RWPE2 (cell line): ENCODE data around the gene CBLIF.
"Not testable (repeated sequence)": the region's sequence is repeated elsewhere in the genome, so short reads cannot be mapped to it uniquely, and the experiment has no call there.

Source experiments
- ATAC-seq: fragments of 200-7000 bp; cut with Tn5 transposase; 3 replicates; pipeline ENCODE4 v1.9.1; 2021; ENCODE audit warnings: low read depth
- DNase-seq: peaks from one replicate; pipeline ENCODE4 v3.0.0-alpha.2; 2020; ENCODE audit warnings: low spot score
- H3K27ac ChIP-seq: fragments of 450-650 bp; 2 replicates; pipeline ENCODE4 v1.5.1; 2017; ENCODE audit warnings: mild to moderate bottlenecking; ENCODE audit not compliant: poor library complexity, severe bottlenecking
- H3K27me3 ChIP-seq: fragments of 250-450 bp; sonication (Bioruptor Pico); 2 replicates; pipeline ENCODE4 v1.5.1; 2021; ENCODE audit warnings: mild to moderate bottlenecking, moderate library complexity; ENCODE audit not compliant: insufficient read depth, poor library complexity, severe bottlenecking
- H3K36me3 ChIP-seq: fragments of 250-450 bp; sonication (Bioruptor Pico); 2 replicates; pipeline ENCODE4 v1.5.1; 2020; ENCODE audit warnings: low read depth, mild to moderate bottlenecking, moderate library complexity
- H3K4me1 ChIP-seq: fragments of 250-450 bp; sonication (Bioruptor Pico); 2 replicates; pipeline ENCODE4 v1.5.1; 2021; ENCODE audit warnings: mild to moderate bottlenecking, moderate library complexity; ENCODE audit not compliant: insufficient read depth, poor library complexity, severe bottlenecking
- H3K4me3 ChIP-seq: fragments of 250-450 bp; sonication (Bioruptor Pico); 2 replicates; pipeline ENCODE4 v1.5.1; 2021; ENCODE audit warnings: mild to moderate bottlenecking, moderate library complexity; ENCODE audit not compliant: severe bottlenecking
- H3K9me3 ChIP-seq: fragments of 250-450 bp; sonication (Bioruptor Pico); 2 replicates; pipeline ENCODE4 v1.5.1; 2021; ENCODE audit warnings: mild to moderate bottlenecking, moderate library complexity; ENCODE audit not compliant: severe bottlenecking
- TF ChIP-seq, protein P1 (sequence below): fragments of 450-650 bp; IDR thresholded peaks from one replicate; pipeline ENCODE4 v1.5.1; 2017; ENCODE audit warnings: mild to moderate bottlenecking, moderate library complexity; ENCODE audit not compliant: poor library complexity, severe bottlenecking

CBLIF gene

GRCh38 chr11:59849129-59849528, 3.8 kb upstream of the CBLIF start:
- DNase-seq (no peak), ATAC-seq (no peak)
- H3K27ac ChIP-seq: no peak overlapping the region
- H3K27me3 ChIP-seq: no peaks in the 10 kb centered on the region
- H3K9me3 ChIP-seq: no peaks in the 10 kb centered on the region
- TF ChIP-seq, protein P1, sequence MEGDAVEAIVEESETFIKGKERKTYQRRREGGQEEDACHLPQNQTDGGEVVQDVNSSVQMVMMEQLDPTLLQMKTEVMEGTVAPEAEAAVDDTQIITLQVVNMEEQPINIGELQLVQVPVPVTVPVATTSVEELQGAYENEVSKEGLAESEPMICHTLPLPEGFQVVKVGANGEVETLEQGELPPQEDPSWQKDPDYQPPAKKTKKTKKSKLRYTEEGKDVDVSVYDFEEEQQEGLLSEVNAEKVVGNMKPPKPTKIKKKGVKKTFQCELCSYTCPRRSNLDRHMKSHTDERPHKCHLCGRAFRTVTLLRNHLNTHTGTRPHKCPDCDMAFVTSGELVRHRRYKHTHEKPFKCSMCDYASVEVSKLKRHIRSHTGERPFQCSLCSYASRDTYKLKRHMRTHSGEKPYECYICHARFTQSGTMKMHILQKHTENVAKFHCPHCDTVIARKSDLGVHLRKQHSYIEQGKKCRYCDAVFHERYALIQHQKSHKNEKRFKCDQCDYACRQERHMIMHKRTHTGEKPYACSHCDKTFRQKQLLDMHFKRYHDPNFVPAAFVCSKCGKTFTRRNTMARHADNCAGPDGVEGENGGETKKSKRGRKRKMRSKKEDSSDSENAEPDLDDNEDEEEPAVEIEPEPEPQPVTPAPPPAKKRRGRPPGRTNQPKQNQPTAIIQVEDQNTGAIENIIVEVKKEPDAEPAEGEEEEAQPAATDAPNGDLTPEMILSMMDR: no peak
- H3K36me3 ChIP-seq: no peaks in the 10 kb centered on the region
- H3K4me3 ChIP-seq: no peak overlapping the region
- H3K4me1 ChIP-seq: no peaks in the 10 kb centered on the region

GRCh38 chr11:59848439-59848838, 3.1 kb upstream of the CBLIF start:
- not testable (repeated sequence) for H3K27me3 ChIP-seq, H3K4me1 ChIP-seq, H3K27ac ChIP-seq, H3K36me3 ChIP-seq, H3K4me3 ChIP-seq, DNase-seq, ATAC-seq, H3K9me3 ChIP-seq

GRCh38 chr11:59847626-59848025, 2.3 kb upstream of the CBLIF start:
- Histone ChIP-seq H3K4me3 (no peak overlapping the region), H3K27me3 (no peaks in the 10 kb centered on the region), H3K4me1 (no peaks in the 10 kb centered on the region), H3K36me3 (no peaks in the 10 kb centered on the region), H3K9me3 (no peaks in the 10 kb centered on the region), H3K27ac (no peak overlapping the region)
- no peak for DNase-seq
- no peak for ATAC-seq
- TF ChIP-seq, protein P1: no peak

DNA sequence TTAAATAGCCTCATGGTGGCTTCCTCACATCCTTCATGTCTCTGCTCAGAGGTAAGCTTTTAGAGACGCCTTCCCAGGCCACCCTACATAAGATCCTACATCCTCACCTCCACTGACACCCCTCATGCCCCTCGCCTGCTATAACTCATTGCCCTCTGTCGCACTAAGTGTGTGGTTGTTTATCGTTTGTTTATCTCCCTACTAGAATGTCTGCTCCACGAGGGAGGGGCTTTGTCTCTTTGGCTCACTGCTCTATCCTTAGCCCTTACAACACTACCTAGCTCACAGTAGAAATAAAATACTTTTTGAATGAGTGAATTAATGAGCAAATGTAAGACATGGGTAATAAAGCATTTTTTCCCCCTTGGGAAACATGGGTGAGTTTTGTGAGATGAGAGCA, 1.3 kb upstream of the CBLIF start:
- TF ChIP-seq, protein P1: no peak
- H3K36me3 ChIP-seq: no peaks in the 10 kb centered on the region
- no peak for DNase-seq
- no peaks in the 10 kb centered on the region for H3K27me3 ChIP-seq
- H3K4me1 ChIP-seq: no peaks in the 10 kb centered on the region
- ATAC-seq: no peak
- H3K27ac ChIP-seq: no peak overlapping the region
- H3K4me3 ChIP-seq: no peak overlapping the region
- no peaks in the 10 kb centered on the region for H3K9me3 ChIP-seq

GRCh38 chr11:59842316-59842715, 3.0 kb downstream of the CBLIF start:
- TF ChIP-seq, protein P1: no peak
- no peaks in the 10 kb centered on the region for H3K4me1 ChIP-seq
- H3K4me3 ChIP-seq: no peak overlapping the region
- no peaks in the 10 kb centered on the region for H3K9me3 ChIP-seq
- no peak overlapping the region for H3K27ac ChIP-seq
- ATAC-seq: no peak
- no peaks in the 10 kb centered on the region for H3K36me3 ChIP-seq
- H3K27me3 ChIP-seq: no peaks in the 10 kb centered on the region
- no peak for DNase-seq
